Dendritic cell treated with granulocyte-macrophage colony-stimulating factor and Interleukin-4, amounts not matched to agents 40 ng/mL and 50 ng/mL, for 4 days (primary cell): ENCODE data around the gene C22orf31.

ENCODE experiments used
- H3K27ac Mint-ChIP-seq: one replicate; pipeline ENCODE4 v1.8.0; 2022; ENCODE audit warnings: mild to moderate bottlenecking, mixed read lengths
- H3K27me3 Mint-ChIP-seq: one replicate; pipeline ENCODE4 v1.8.0; 2022; ENCODE audit warnings: mild to moderate bottlenecking, mixed read lengths
- H3K36me3 Mint-ChIP-seq: one replicate; pipeline ENCODE4 v1.8.0; 2022; ENCODE audit warnings: low read depth, mixed read lengths
- H3K4me1 Mint-ChIP-seq: one replicate; pipeline ENCODE4 v1.8.0; 2022; ENCODE audit warnings: low read depth, mixed read lengths
- H3K4me3 Mint-ChIP-seq: one replicate; pipeline ENCODE4 v1.8.0; 2022; ENCODE audit warnings: mild to moderate bottlenecking, moderate library complexity, mixed read lengths
- H3K9me3 Mint-ChIP-seq: one replicate; pipeline ENCODE4 v1.8.0; 2022; ENCODE audit warnings: mixed read lengths
- intact Hi-C: fragments of 100-400 bp; cut with micrococcal nuclease; formaldehyde crosslinking; loops from one replicate; pipeline ENCODE4 v1.15.0; 2022

C22orf31 gene

DNA sequence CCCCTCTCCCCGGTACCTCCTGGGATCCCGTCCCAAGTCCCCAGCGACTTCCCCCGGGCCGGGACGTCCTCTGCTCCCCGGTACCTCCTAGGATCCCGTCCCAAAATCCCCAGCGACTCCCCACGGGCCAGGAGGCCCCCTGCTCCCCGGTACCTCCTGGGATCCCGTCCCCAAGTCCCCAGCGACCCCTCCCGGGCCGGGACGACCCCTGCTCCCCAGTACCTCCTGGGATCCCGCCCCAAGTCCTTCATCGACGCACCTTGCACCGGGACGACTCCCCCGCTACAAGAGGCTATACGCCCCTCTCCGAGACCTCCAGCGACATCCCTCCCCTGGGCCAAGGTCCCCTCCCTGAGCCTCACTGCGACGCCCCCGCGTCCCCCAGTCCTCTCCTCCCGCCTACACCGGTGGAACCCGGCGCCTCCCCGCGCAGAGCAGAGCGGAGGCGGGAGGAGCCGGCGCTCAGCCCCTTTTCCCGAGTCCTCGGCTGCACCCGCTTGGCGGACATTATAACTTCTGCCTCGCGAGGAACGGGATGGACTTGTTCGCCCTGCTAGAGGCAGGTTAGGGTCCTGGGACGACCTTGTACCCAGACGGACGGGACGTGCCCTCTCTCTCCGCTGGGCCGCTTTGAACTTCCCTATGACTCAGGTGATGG is 12.1 kb upstream of the C22orf31 start:
- peaks cover 30% of the 10 kb centered on the region for H3K4me1 Mint-ChIP-seq
- peak overlapping the region; percentile 57 for H3K27ac Mint-ChIP-seq
- no peaks in the 10 kb centered on the region for H3K36me3 Mint-ChIP-seq
- no peaks in the 10 kb centered on the region for H3K9me3 Mint-ChIP-seq
- intact Hi-C loops: loop anchor here (5.0 kb wide), 1 partner anchor 79 kb away; no protein-coding TSS in a partner anchor
- peak overlapping the region; percentile 72 for H3K4me3 Mint-ChIP-seq
- H3K27me3 Mint-ChIP-seq: peaks cover 73% of the 10 kb centered on the region

DNA sequence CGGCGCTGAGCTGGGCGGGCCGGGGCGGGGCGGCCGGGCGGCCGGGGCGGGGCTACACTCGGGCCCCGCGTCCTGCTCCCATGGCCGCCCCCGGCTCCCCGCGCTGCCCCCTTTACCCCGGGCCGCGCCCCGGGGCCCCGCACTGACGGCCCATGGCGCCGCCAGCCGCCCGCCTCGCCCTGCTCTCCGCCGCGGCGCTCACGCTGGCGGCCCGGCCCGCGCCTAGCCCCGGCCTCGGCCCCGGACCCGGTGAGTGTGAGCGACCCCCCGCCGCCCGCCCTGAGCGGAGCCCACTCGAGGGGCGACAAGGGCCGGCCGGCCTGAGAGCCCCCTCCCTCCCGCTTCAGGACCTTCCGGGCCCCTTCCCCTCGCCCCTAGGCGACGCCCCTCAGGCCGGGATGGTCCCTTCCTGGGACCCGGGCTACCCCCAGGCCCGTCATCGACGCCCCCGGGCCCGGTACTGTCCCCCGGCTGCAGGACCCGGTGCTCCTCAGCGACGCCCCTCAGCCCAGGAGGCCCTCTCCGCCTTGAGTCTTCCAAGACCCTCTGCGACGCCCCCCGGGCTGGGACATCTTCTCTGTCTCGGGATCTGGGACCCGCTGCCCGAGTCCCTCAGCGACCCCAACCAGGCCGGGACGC is 11.5 kb upstream of the C22orf31 start, which contains the start of gene KREMEN1:
Gene KREMEN1, plus strand, starts transcription at position 57 of the 639 bp plus-strand sequence. Its CDS starts 96 bp downstream, at position 153.
- intact Hi-C loops: loop anchor here (5.0 kb wide), 1 partner anchor 79 kb away; no protein-coding TSS in a partner anchor
- H3K4me1 Mint-ChIP-seq: peaks cover 30% of the 10 kb centered on the region
- no peaks in the 10 kb centered on the region for H3K36me3 Mint-ChIP-seq
- H3K9me3 Mint-ChIP-seq: no peaks in the 10 kb centered on the region
- peak within 1 kb of the TSS; percentile 57 for H3K27ac Mint-ChIP-seq
- peak within 1 kb of the TSS; percentile 76 for H3K4me3 Mint-ChIP-seq
- H3K27me3 Mint-ChIP-seq: peaks cover 79% of the 10 kb centered on the region

DNA sequence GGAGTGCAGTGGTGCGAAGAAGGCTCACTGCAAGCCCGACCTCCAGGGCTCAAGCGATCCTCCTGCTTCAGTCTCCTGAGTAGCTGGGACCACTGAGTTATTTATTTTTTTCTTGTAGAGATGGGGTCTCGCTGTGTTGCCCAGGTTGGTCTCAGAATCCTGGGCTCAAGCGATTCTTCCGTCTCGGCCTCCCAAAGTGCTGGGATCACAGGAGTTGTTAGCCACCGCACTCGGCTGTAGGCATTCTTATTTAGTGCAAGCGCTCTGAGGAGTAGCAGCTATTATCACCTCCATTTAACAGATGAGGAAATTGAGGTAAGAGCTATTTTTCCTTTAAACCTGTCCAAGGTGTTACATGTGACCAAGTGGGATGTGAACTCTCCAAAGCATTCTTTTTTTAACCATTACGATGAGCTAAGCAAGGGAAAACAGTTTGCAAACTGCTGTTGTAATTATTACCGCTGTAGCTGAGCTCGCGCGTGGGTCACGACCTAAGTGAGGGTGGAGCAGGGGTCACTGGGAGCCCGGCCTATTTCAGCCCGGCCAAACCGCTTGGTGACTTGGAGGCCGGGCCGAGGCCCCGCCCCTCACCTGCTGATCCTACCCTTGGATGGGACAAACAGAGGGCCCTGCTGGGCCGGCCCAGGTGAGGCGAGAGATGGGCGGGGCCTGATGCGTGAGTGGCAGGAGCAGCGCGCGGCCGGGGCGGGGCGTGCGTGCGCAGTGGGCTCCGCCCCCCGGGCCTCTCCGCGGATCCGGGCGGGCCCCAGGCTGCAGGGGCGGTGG is 10.8 kb upstream of the C22orf31 start:
- H3K4me3 Mint-ChIP-seq: peak overlapping the region; percentile 76
- H3K36me3 Mint-ChIP-seq: no peaks in the 10 kb centered on the region
- H3K9me3 Mint-ChIP-seq: no peaks in the 10 kb centered on the region
- intact Hi-C loops: loop anchor here (5.0 kb wide), 1 partner anchor 80 kb away; no protein-coding TSS in a partner anchor
- peaks cover 30% of the 10 kb centered on the region for H3K4me1 Mint-ChIP-seq
- H3K27ac Mint-ChIP-seq: no peak overlapping the region
- H3K27me3 Mint-ChIP-seq: peaks cover 82% of the 10 kb centered on the region

DNA sequence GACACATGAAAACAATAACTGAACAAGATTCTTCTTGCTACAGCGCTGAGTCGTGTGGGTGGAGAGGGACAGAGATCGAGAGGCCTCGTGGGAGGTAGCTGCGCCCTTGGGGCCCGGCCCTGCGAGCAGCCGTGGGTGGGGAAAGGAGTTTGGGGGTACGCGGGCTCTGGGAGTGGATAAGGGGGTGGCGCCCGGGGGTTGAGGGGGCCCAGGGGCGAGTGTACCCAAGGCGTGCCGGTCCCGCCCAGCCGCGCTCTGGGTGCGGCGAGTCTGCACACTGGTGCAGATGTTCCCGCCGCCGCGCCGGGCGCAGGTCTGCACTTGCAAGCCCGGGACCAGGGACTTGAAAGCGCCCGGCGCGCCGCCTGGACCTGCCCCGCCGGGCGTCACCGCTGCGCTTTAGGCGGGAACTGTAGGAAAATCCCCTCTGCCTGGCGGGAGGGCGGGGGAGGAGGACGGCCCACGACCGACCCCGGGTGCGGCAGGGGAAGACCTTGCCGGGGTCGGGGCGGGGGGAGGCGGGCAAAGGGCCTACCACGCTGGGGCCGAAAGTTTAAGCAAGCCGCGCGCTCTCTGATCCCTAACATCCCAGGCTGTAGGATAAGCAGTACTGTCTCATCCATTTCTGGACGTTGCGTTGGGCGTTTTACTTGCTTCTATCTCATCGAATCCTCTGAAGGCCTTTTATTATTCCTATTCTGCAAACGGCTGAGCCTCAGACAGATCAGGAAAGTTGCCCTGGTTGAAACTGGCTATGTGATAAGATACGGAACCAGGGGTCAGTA is 9.8 kb upstream of the C22orf31 start:
- no peaks in the 10 kb centered on the region for H3K36me3 Mint-ChIP-seq
- H3K4me1 Mint-ChIP-seq: peaks cover 30% of the 10 kb centered on the region
- intact Hi-C loops: loop anchor here (5.0 kb wide), 1 partner anchor 81 kb away; no protein-coding TSS in a partner anchor
- peak overlapping the region; percentile 39 for H3K27ac Mint-ChIP-seq
- H3K4me3 Mint-ChIP-seq: peak overlapping the region; percentile 76
- H3K9me3 Mint-ChIP-seq: no peaks in the 10 kb centered on the region
- H3K27me3 Mint-ChIP-seq: peaks cover 87% of the 10 kb centered on the region

DNA sequence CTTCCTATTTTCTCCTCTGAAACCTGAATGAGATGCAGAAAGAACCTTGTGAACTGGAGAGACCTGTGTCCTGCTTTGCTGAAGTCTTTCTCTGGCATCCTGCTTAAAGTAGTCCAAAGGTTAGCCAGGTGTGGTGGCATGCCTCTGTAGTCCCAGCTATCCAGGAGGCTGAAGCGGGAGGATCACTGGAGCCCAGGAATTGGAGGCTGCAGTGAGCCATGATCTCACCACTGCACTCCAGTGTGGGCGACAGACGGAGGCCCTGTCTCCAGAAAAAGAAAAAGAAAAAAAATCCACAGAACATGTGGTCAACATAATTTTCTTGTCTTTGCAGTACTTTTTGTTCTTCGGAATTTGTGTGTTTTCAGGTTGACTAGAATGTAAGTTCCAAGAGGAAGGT is 8.9 kb upstream of the C22orf31 start:
- Mint-ChIP-seq H3K27ac (no peak overlapping the region), H3K36me3 (no peaks in the 10 kb centered on the region), H3K4me3 (peak overlapping the region; percentile 73), H3K27me3 (peaks cover 86% of the 10 kb centered on the region), H3K9me3 (no peaks in the 10 kb centered on the region), H3K4me1 (peaks cover 37% of the 10 kb centered on the region)
- intact Hi-C loops: loop anchor here (5.0 kb wide), 1 partner anchor 82 kb away; no protein-coding TSS in a partner anchor

DNA sequence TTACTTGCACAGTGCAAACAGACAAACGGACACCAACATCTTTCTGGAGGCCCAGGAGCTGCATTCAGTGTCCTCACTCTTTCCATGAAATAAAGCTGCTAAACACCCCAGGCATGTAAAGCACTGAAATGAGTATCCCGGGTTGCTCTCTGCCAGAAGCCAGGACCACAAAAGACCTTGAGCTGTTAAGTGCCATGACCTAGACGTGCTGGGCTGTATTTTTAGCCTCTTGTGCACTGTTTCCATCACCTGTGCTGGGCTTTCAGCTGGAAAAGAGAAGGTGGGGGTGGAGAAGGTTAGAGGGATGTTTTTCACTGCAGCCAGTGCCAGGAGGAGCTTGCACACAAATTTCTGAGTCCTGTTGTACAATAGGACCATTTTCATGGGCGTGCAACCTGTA is 7.8 kb upstream of the C22orf31 start:
- peaks cover 80% of the 10 kb centered on the region for H3K27me3 Mint-ChIP-seq

DNA sequence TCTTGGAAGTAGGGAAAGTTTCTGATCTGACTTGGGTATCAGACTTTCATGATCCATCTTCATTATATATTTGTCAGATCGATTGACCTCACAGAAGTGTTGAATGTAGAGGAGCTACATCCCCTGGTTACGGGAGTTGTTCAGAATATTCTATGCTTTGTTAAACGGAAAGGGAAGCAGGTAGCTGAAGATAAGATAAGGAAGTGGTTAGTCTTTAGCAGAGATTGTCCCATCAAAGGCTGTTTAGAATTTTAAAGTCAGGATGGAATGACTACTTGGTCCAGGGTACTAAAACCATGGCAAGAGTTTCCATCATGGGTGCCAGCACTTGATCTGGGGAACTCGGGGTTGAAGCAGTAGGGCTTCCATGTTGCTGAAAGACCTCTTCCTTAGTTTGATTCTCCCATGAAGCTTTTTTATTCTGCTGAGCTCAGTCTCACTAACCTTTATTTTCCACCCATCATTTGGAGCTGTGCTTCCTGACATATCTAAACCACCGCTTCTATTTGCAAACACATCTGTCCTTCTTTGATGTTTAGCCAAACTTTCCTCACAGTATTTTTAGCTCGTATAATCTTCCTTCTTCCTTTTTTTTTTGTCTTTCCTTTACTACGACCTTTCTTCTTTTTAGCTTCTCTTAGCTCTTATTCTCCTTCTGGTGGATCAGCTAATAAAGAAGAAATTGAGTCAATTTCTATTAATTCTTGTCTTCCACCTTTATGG is 4.0 kb upstream of the C22orf31 start:
- H3K27ac Mint-ChIP-seq: no peak overlapping the region
- intact Hi-C loops: no loop called here
- peaks cover 18% of the 10 kb centered on the region for H3K4me1 Mint-ChIP-seq
- no peaks in the 10 kb centered on the region for H3K9me3 Mint-ChIP-seq
- H3K27me3 Mint-ChIP-seq: peaks cover 78% of the 10 kb centered on the region
- H3K4me3 Mint-ChIP-seq: no peak overlapping the region
- no peaks in the 10 kb centered on the region for H3K36me3 Mint-ChIP-seq

More for the DNA sequence above, 7.8 kb upstream of the C22orf31 start:
- intact Hi-C loops: no loop called here
- Mint-ChIP-seq H3K4me1 (peaks cover 39% of the 10 kb centered on the region), H3K36me3 (no peaks in the 10 kb centered on the region), H3K27ac (no peak overlapping the region), H3K4me3 (no peak overlapping the region), H3K9me3 (no peaks in the 10 kb centered on the region)

DNA sequence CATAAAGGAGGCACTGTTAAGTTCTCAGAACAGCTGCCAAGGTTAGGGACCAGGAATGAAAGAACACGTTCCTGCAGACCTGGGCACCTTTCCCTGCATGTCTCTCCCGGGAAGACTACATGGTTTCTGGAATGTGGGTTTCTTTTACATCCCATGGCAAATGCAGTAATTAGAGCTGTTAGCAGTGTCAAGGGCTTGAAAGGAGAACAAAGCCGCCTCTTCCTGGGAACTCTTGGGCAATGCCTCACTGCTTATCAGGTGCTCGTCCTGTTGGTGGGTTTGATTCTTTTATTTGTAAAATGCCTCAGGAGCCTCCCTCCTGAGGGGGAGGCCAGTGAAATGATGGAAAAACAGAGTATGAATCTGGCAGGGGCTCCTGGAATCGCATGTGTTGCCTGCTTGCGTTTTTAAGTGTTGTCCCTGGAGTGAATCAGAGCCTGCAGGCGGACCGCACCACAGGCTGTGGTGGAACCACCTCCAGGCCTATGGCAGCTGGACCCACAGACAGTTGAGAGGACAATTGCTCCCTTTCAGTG is 723 bp upstream of the C22orf31 start:
- Mint-ChIP-seq H3K27me3 (peaks cover 61% of the 10 kb centered on the region), H3K9me3 (no peaks in the 10 kb centered on the region), H3K27ac (no peak overlapping the region), H3K4me1 (peaks cover 23% of the 10 kb centered on the region), H3K36me3 (no peaks in the 10 kb centered on the region), H3K4me3 (no peak overlapping the region)
- intact Hi-C loops: no loop called here

DNA sequence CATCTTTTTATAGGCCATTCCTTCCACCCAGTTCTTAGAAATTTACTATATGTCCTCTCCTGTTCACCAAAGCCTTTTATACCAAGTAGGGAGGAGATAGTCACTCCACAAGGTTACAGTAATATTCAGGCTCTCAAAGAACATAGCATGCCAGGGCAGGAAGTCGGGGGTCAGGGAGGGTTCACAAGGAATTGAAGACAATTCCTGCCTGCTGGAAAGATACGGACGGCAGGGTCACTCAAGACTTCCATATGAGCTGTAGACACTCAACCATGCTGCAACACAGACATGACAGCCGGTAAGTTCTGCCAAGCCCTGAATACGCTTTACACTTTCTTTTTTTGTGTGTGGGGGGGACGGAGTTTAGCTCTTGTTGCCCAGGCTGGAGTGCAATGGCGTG is 700 bp downstream of the C22orf31 start:
- intact Hi-C loops: no loop called here
- H3K9me3 Mint-ChIP-seq: no peaks in the 10 kb centered on the region
- H3K36me3 Mint-ChIP-seq: no peaks in the 10 kb centered on the region
- peaks cover 21% of the 10 kb centered on the region for H3K4me1 Mint-ChIP-seq
- no peak overlapping the region for H3K4me3 Mint-ChIP-seq
- no peak overlapping the region for H3K27ac Mint-ChIP-seq
- H3K27me3 Mint-ChIP-seq: peaks cover 52% of the 10 kb centered on the region

DNA sequence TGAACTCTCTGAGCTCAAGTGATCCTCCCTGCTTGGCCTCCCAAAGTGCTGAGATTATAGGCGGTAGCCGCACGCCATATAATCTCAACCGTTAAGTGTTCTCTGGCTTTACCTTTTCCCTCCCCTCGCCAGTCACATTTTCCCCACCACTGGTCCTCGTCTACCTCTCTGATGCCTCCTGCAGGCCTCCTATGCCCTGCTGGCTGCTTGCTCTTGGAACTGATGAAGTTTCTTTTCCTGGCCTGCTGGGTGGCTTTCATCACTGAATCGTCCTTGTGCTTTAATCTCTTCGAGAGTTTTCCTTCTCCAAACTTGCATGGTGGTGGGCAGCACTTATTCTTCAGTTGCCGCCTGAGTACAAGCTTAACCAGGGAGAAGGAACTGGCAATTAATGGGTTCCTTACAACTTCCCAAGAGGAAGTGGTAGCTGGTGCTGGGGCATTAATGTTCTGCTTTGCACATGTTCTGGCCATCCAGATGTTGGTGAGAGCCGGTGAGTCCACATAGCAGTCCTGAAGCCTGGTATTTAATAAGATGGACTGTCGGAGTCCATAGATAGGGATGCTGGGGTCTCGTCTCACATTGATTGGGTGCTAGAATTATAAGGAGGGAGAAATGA is 1.3 kb downstream of the C22orf31 start:
- no peaks in the 10 kb centered on the region for H3K9me3 Mint-ChIP-seq
- H3K27me3 Mint-ChIP-seq: peaks cover 48% of the 10 kb centered on the region
- H3K27ac Mint-ChIP-seq: no peak overlapping the region
- intact Hi-C loops: no loop called here
- H3K4me1 Mint-ChIP-seq: peaks cover 15% of the 10 kb centered on the region
- H3K36me3 Mint-ChIP-seq: no peaks in the 10 kb centered on the region
- no peak overlapping the region for H3K4me3 Mint-ChIP-seq

DNA sequence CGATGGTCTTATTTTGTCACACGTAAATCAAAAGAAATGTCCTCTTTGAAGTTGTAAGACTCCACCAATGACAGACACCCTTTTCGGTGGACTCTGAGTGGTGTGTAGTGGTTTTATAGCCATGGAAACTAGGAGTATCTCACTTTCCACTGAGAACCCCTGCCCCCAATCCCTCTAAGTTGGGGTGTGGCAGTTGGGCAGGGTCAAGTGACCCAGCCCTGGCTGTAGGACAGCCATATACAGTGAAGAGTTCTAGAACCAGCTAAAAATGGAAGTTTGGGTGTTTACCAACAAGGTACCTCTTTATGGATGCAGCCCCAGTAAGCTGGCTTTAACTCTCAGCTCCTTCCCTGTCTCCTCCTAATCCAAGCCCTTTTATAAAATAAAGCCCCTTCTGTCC is 5.2 kb downstream of the C22orf31 start:
- H3K4me3 Mint-ChIP-seq: no peak overlapping the region
- H3K4me1 Mint-ChIP-seq: peaks cover 8% of the 10 kb centered on the region
- no peaks in the 10 kb centered on the region for H3K9me3 Mint-ChIP-seq
- intact Hi-C loops: no loop called here
- peaks cover 23% of the 10 kb centered on the region for H3K27me3 Mint-ChIP-seq
- no peaks in the 10 kb centered on the region for H3K36me3 Mint-ChIP-seq
- H3K27ac Mint-ChIP-seq: no peak overlapping the region

DNA sequence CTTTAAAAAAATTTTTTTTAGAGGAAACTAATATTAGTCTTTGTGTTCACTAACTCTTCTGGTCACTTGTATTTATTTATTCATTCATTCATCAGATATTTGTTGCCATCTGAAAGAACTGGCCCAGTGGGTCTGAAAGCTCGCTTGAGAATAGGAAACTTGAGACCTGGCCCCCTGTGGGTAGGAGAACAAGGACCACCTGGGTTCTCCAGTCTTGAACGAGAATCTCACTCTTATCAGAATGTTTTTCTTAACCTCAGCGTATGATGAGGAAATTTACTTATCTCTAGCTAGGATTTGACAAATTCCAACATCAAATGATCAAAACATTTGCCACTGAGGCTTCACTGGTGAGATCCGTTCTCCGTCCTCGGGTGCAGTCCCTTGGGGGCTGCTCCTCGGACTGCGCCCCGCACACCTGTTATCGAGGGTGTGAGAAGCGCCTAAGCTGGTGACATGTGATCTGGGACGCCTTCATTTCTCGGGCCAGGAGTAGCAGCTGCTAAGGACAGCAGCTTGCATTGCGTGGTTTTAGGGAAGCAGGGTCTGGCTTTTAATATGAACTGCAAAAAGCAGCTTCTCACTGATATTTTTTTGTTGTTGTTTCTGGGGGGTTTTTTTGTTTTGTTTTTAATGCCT is 6.3 kb downstream of the C22orf31 start:
- H3K9me3 Mint-ChIP-seq: no peaks in the 10 kb centered on the region

More for the DNA sequence above, 6.3 kb downstream of the C22orf31 start:
- Mint-ChIP-seq H3K27me3 (peaks cover 11% of the 10 kb centered on the region), H3K4me1 (peaks cover 2% of the 10 kb centered on the region), H3K36me3 (no peaks in the 10 kb centered on the region), H3K27ac (no peak overlapping the region), H3K4me3 (no peak overlapping the region)
- intact Hi-C loops: no loop called here
